Esophagus muscularis mucosa (tissue), 4 donors: ENCODE measurements around the gene SCARF2. TPM values are rescaled to one million over a fixed set of nuclear protein-coding genes. Genes with fewer than 3 reads are reported as not detected.
"Not testable (repeated sequence)": the region's sequence is repeated elsewhere in the genome, so short reads cannot be mapped to it uniquely, and the experiment has no call there.

Source experiments
- DNase-seq: peaks from one replicate; pipeline ENCODE4 v3.0.0-alpha.2; 2017; ENCODE audit errors: extremely low spot score
- H3K27ac ChIP-seq, 4 donors: fragments of 200-600 bp; sonication (generic); replicated peaks in 1 of 4; 1 replicate in 3 of 4; 2 replicates in 1 of 4; pipeline ENCODE4 v1.5.1; 2016 to 2019; ENCODE audit warnings: mild to moderate bottlenecking in 1 of 4
- H3K27me3 ChIP-seq, 4 donors: fragments of 200-600 bp; sonication (generic); one replicate each; pipeline versions ENCODE4 v1.5.1 to v1.6.0; 2016 to 2019
- H3K36me3 ChIP-seq, 4 donors: fragments of 200-600 bp; sonication (generic); one replicate each; pipeline ENCODE4 v1.5.1; 2016 to 2019
- H3K4me1 ChIP-seq, 4 donors: fragments of 200-600 bp; sonication (generic); one replicate each; pipeline ENCODE4 v1.5.1; 2016 to 2019
- H3K4me3 ChIP-seq, 4 donors: fragments of 200-600 bp; sonication (generic); 1 replicate in 2 of 4; 2 replicates in 2 of 4; pipeline ENCODE4 v1.5.1; 2016 to 2019; ENCODE audit warnings: mild to moderate bottlenecking in 4 of 4, moderate library complexity in 1 of 4
- H3K9me3 ChIP-seq, 4 donors: fragments of 200-600 bp; sonication (generic); 1 replicate in 3 of 4; 2 replicates in 1 of 4; pipeline ENCODE4 v1.5.1; 2016 to 2019
- EP300 ChIP-seq: sonication (generic); formaldehyde crosslinking; IDR thresholded peaks from one replicate; pipeline ENCODE4 v1.6.1; 2017; ENCODE audit warnings: antibody characterized with exemption
- POLR2A ChIP-seq: fragments of 450-650 bp; IDR thresholded peaks from one replicate; pipeline ENCODE4 v1.6.1; 2017; ENCODE audit warnings: antibody characterized with exemption, moderate library complexity, mild to moderate bottlenecking, low read depth
- POLR2AphosphoS5 ChIP-seq, 2 donors: sonication (generic); formaldehyde crosslinking; IDR thresholded peaks; one replicate each; pipeline ENCODE4 v1.6.1; 2017; ENCODE audit warnings: antibody characterized with exemption in 2 of 2
- WGBS: methylation state at CpG from one replicate; pipeline ENCODE4 v1.1.5; 2018; 5-methylcytosine and 5-hydroxymethylcytosine counted together
- intact Hi-C: fragments of 100-400 bp; cut with DNase I; formaldehyde crosslinking; loops from one replicate; pipeline ENCODE4 v1.15.1; 2023
- total RNA-seq, 4 donors: library from RNA; depleted of rRNA; stranded (reverse); fragments of >200 nt; gene quantifications; one replicate each; pipeline versions ENCODE4 v1.1.0 to v1.2.1, GENCODE V29; 2016
- TF ChIP-seq, protein P1 (sequence below), 3 experiments: fragments of 200-600 bp in 2 of 3; fragments of 450-650 bp in 1 of 3; sonication (generic) in 2 of 3; IDR thresholded peaks; one replicate each; pipeline ENCODE4 v1.5.1; 2017 to 2019; ENCODE audit warnings: antibody characterized with exemption in 3 of 3, mild to moderate bottlenecking in 2 of 3, moderate library complexity in 1 of 3

SCARF2 gene
- total RNA-seq, 4 donors from 2014 or later = 14.5 to 31.6 (median 22.2) TPM

- TF ChIP-seq, protein P1, sequence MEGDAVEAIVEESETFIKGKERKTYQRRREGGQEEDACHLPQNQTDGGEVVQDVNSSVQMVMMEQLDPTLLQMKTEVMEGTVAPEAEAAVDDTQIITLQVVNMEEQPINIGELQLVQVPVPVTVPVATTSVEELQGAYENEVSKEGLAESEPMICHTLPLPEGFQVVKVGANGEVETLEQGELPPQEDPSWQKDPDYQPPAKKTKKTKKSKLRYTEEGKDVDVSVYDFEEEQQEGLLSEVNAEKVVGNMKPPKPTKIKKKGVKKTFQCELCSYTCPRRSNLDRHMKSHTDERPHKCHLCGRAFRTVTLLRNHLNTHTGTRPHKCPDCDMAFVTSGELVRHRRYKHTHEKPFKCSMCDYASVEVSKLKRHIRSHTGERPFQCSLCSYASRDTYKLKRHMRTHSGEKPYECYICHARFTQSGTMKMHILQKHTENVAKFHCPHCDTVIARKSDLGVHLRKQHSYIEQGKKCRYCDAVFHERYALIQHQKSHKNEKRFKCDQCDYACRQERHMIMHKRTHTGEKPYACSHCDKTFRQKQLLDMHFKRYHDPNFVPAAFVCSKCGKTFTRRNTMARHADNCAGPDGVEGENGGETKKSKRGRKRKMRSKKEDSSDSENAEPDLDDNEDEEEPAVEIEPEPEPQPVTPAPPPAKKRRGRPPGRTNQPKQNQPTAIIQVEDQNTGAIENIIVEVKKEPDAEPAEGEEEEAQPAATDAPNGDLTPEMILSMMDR (IDR thresholded peaks at IDR 0.05) = no peak
- TF ChIP-seq POLR2A (no peak), EP300 (no peak), POLR2AphosphoS5 (IDR thresholded peaks at IDR 0.05) (no peak)
- 93% methylated on average over 8 of the region's 9 CpGs for WGBS
- DNase-seq = no peak
- no peaks in the 10 kb centered on the region for H3K27me3 ChIP-seq
- H3K27ac ChIP-seq = no peak overlapping the region
- intact Hi-C loops = no loop called here
- no peaks in the 10 kb centered on the region for H3K9me3 ChIP-seq
- H3K4me3 ChIP-seq = no peak overlapping the region
- peaks cover 4 to 49% (median 25%) of the 10 kb centered on the region in 4 donors for H3K36me3 ChIP-seq
- H3K4me1 ChIP-seq = peaks cover 0 to 5% (median 3%) of the 10 kb centered on the region in 4 donors
Observed at GRCh38 chr22:20471126-20471833, 33.7 kb upstream of the SCARF2 start.

DNA sequence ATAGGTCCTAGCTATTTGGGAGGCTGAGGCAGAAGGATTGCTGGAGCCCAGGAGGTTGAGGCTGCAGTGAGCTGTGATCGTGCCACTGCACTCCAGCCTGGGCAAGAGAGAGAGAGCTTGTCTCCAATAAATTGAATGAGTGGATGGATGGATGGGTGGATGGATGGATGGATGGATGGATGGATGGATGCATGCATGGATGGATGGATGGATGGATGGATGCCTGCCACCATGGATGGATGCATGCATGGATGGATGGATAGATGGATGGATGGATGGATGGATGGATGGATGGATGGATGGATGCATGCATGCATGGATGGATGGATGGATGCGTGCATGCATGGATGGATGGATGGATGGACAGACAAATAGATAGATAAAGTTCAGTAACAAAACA, 32.9 kb upstream of the SCARF2 start:
- H3K4me3 ChIP-seq, H3K9me3 ChIP-seq, DNase-seq, H3K4me1 ChIP-seq, intact Hi-C loops, H3K27me3 ChIP-seq, H3K27ac ChIP-seq: not testable (repeated sequence)
- H3K36me3 ChIP-seq = peaks cover 4 to 49% (median 25%) of the 10 kb centered on the region in 4 donors
- WGBS = 93% methylated on average over 2 of the region's 2 CpGs

DNA sequence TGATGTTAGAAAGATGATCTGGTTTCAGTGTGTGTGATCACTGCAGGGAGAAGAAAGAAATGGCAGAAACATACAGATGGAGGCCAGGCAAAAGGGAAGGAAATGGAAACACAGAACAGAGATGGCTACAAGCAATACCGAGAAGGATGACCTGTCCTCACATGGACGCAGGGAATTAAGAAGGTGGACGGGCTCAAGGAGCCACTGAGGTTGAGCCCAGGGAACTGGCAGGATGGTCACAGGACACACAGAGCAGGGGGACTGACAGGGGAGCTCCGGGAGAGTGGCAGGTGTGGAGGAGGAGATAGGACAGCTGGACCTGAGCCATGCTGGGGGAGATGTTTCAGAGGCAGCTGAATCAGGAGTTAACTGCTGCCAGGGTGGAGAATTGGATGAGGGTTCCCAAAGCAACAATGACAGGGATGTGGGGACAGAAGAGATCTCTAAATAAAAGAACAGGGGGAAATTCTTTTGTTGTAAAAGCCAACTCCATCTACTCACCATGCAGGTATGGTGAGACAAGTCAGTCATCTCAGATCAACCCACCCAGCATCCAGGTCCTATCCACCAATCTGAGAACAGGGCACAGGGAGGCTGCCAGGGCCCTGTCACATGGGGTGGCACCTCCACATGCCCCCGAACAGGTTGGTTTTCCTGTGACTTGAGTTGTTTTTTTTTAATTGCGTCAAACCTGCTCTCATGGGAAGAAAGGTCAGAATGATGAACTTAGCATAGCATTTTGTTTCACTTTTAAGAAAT, 31.7 kb upstream of the SCARF2 start:
- WGBS = 88% methylated on average over 6 of the region's 6 CpGs
- no peaks in the 10 kb centered on the region for H3K27me3 ChIP-seq
- intact Hi-C loops = no loop called here
- no peak overlapping the region for H3K4me3 ChIP-seq
- H3K36me3 ChIP-seq = peaks cover 8 to 61% (median 36%) of the 10 kb centered on the region in 4 donors
- H3K4me1 ChIP-seq = peaks cover 0 to 3% (median 2%) of the 10 kb centered on the region in 4 donors
- DNase-seq = no peak
- H3K27ac ChIP-seq = no peak overlapping the region
- no peaks in the 10 kb centered on the region for H3K9me3 ChIP-seq
- TF ChIP-seq, protein P1 (IDR thresholded peaks at IDR 0.05) = no peak
- no peak for TF ChIP-seq EP300

DNA sequence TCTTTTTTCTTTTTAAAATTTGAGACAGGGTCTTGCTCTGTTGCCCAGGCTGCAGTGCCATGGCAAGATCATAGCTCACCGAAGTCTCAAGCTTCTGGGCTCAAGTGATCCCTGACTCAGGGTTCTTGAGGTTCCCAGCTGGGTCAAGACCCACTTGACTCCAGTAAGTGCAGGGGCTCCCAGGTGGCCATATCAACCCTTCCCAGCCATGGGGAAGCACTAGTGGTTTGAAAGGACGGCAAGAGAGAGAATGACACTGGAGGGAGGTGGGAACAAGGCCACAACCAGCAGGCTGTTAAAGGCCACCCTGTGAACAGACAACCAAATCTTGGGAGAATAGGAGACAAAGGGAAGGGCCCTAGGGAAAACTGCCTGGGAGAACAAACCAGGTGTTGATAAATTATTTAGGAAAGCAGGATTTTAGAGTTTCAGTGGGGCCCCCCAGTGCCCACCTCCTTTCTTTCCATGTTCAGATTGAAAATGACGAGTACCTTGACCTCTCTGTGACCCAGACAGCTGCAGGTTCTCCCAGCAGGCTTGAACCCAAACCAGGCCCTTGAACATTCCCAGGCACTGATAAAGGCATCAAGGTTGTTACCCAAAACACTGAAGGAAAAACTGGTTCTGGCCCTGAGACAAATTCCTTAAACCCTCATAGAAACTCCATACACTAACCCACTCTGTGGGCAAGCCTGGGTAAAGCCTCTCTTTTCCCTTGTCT, 29.2 kb upstream of the SCARF2 start:
- intact Hi-C loops = no loop called here
- WGBS = 84% methylated on average over 3 of the region's 3 CpGs
- no peak for DNase-seq
- Histone ChIP-seq H3K27ac (no peak overlapping the region), H3K9me3 (no peaks in the 10 kb centered on the region), H3K4me1 (peaks cover 9 to 17% (median 17%) of the 10 kb centered on the region in 4 donors), H3K36me3 (peaks cover 13 to 77% (median 43%) of the 10 kb centered on the region in 4 donors), H3K27me3 (no peaks in the 10 kb centered on the region), H3K4me3 (no peak overlapping the region)
- TF ChIP-seq EP300 = no peak
- TF ChIP-seq POLR2AphosphoS5 (IDR thresholded peaks at IDR 0.05) = no peak
- TF ChIP-seq, protein P1 (IDR thresholded peaks at IDR 0.05) = no peak
- TF ChIP-seq POLR2A = no peak

DNA sequence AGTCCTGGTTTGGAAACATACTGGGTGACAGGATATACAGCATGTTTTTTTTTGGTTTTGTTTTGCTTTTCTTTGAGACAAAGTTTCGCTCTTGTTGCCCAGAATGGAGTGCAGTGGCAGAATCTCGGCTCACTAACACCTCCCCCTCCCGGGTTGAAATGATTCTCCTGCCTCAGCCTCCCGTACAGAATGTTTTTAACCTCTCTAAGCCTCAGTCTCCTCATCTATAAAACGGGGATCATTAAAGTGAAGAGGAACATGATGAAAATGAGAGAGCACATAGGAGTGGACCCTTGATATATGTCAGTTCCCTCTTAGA, 28.1 kb upstream of the SCARF2 start:
- DNase-seq = no peak
- intact Hi-C loops = no loop called here
- 87% methylated on average over 5 of the region's 5 CpGs for WGBS
- Histone ChIP-seq H3K4me1 (peaks cover 9 to 17% (median 17%) of the 10 kb centered on the region in 4 donors), H3K27ac (no peak overlapping the region), H3K9me3 (no peaks in the 10 kb centered on the region), H3K27me3 (no peaks in the 10 kb centered on the region), H3K4me3 (no peak overlapping the region), H3K36me3 (peaks cover 9 to 66% (median 36%) of the 10 kb centered on the region in 4 donors)
- TF ChIP-seq POLR2AphosphoS5 (IDR thresholded peaks at IDR 0.05) (no peak), EP300 (no peak), POLR2A (no peak)
- TF ChIP-seq, protein P1 (IDR thresholded peaks at IDR 0.05) = no peak
